Activated CD8-positive, alpha-beta memory T cell treated with anti-CD3 and anti-CD28 coated beads, Interleukin-2, amount 50 U/mL, for 24 hours (primary cell): ENCODE data around the gene XPR1.
"Not testable (repeated sequence)": the region's sequence is repeated elsewhere in the genome, so short reads cannot be mapped to it uniquely, and the experiment has no call there.

Experiments used
- DNase-seq: peaks from one replicate; pipeline ENCODE4 v3.0.0-alpha.2; 2020; ENCODE audit errors: extremely low read depth

The XPR1 gene

GRCh38 chr1:180785291-180785690 is 153.5 kb downstream of the XPR1 start:
- no peak for DNase-seq

GRCh38 chr1:180785887-180786286 is 154.1 kb downstream of the XPR1 start:
- DNase-seq = no peak

DNA sequence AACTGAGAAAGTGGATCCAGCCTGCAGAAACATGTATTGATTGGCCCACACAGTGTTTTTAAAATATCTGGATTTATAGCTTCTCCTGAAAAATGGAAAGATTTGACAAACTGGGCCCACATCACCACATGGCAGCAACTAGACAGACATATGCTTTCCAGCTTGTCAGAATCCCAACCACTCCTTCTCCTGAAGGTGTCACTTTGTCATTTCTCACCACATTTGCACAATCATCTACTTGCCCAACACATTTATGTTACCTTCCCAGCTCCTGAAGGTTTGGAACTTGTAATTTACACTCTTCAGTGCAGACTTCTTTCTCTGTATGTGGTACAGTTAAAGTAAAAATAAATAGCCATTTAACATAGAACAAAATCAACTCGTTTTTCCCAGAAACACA is 154.8 kb downstream of the XPR1 start:
- DNase-seq = no peak

DNA sequence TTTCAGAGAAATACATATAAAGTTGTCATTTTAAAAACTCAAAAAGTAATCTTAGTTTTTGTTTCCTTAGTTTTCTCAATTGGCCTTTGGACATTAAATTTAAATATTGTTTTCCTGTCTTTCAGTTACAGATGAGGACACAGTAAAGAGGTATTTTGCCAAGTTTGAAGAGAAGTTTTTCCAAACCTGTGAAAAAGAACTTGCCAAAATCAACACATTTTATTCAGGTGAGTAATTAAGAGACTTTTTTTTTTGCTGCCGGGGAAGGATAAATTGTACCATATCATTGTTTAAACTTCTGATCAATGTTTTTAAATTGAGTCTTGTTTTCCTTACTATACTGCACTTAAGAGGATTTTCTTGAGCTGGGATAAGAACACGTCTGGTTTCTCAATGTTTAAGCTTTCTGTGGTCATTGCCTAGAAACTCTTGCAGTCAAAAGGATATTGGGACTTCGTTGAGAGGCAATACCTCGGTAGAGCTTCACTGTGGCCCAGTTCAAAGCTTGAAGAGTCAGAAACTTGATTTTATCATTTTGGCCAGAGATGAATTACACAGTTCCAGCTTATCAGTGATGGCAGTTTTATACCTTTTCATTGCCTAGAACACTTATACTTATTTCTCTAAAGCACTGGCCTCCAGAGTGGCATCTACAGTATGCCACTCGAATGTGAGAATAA is 155.9 kb downstream of the XPR1 start:
- no peak for DNase-seq

- no peak for DNase-seq
Observed at GRCh38 chr1:180789460-180789859, 157.6 kb downstream of the XPR1 start.

DNA sequence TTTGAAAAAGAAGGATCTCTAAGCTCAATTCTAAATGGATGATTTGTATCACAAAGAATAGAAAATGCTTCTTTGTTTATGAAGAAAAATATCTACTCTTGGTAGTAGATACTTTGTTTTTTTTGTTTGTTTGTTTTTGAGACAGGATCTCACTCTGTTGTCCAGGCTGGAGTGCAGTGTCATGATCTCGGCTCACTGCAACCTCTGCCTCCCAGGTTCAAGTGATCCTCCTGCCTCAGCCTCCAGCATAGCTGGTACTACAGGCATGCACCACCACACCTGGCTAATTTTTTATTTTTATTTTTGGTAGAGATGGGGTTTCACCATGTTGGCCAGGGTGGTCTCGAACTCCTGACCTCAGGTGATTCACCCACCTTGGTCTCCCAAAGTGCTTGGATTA is 159.3 kb downstream of the XPR1 start:
- DNase-seq = not testable (repeated sequence)

- DNase-seq = no peak
Observed at GRCh38 chr1:180791806-180792205, 160.0 kb downstream of the XPR1 start.

- no peak for DNase-seq
Observed at GRCh38 chr1:180793451-180793850, 161.6 kb downstream of the XPR1 start.

- no peak for DNase-seq
Observed at GRCh38 chr1:180796897-180797640, 165.2 kb downstream of the XPR1 start.

DNA sequence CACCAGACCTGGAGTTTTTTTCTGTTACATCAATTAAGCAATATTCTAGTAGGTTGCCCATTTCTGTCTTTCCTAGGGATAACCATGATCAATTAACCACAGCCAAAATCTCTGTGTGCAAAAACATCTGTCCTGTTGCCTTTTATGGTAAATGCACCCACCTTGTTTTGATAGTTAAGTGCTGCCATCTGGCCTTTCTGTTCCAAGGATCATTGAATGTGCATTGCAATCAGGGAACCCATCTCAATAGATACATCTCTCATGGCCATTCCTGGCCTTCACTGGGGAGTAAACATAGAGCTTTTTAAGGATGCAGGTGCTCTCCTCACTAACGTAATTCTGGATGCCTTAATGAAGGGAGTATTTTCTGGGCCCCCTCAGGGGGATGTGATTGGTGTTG is 169.1 kb downstream of the XPR1 start:
- DNase-seq = no peak

DNA sequence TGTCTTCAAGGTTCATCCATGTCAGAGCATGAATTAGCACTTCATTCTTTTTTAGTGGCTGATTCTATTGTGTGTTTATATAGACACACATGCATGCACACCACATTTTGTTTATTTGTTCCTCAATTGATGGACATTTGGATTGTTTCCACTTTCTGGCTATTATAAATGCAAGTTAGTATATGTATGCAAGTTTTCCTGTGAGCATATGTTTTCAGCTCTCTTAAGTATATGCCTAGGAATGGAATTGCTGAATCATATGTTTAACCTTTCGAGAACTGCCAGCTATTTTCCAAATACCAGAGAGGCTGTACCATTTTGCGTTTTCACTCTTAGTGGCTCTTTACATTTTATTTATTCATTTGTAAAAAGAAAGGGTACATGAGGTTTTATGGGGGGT is 171.0 kb downstream of the XPR1 start:
- DNase-seq = no peak

- no peak for DNase-seq
Observed at GRCh38 chr1:180805316-180805715, 173.5 kb downstream of the XPR1 start.

- no peak for DNase-seq
Observed at GRCh38 chr1:180811298-180811697, 179.5 kb downstream of the XPR1 start.

GRCh38 chr1:180811886-180812285 is 180.1 kb downstream of the XPR1 start:
- DNase-seq = no peak

- no peak for DNase-seq
Observed at GRCh38 chr1:180814258-180814657, 182.4 kb downstream of the XPR1 start.

DNA sequence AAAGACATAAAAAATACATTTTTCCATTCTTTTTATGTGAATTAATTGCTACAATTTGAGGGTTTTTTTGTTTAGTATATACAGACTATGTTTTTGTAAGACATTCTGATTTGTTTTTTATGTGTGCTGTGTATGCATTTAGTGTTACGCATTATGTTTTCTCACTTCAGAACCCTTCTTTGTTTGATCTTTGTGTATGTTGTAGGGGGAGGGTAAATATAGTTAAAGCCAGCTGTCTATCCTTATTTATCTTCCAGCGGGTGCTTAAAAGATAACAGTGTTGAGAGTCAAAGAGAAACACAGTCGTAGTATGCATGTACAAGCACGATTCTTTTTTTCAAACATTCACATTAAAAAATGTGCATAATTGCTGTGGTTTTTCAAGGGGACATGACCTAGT is 183.4 kb downstream of the XPR1 start:
- no peak for DNase-seq

- DNase-seq = no peak
Observed at GRCh38 chr1:180816132-180816531, 184.3 kb downstream of the XPR1 start.

DNA sequence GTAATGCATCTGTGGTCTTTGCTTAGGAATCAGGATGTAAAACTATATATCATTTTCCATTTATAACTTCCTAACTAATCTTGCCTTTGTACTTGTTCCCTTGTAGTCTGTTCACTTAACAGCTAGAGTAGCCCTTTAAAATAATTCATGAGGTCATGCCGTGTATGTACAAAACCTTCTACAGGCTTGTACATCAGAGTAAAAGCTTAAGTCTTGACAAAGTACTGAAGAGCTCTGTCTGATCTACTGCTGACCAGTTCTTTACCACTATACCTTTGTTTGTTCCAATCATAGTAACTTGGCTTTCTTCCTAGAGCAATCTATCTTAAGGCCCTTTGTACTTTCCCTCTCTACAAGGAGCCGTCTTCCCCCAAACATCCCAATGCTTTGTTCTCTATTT is 190.1 kb downstream of the XPR1 start:
- DNase-seq = no peak

DNA sequence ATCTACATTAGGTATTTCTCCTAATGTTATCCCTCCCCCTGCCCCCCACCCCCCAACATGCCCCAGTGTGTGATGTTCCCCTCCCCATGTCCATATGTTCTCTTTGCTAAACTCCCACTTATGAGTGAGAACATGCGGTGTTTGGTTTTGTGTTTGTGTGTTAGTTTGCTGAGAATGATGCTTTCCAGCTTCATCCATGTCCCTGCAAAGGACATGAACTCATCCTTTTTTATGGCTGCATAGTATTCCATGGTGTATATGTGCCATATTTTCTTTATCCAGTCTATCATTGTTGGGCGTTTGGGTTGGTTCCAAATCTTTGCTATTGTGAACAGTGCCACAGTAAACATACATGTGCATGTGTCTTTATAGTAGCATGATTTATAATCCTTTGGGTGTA is 199.7 kb downstream of the XPR1 start:
- not testable (repeated sequence) for DNase-seq

- DNase-seq = not testable (repeated sequence)
Observed at GRCh38 chr1:180833180-180833579, 201.4 kb downstream of the XPR1 start.

DNA sequence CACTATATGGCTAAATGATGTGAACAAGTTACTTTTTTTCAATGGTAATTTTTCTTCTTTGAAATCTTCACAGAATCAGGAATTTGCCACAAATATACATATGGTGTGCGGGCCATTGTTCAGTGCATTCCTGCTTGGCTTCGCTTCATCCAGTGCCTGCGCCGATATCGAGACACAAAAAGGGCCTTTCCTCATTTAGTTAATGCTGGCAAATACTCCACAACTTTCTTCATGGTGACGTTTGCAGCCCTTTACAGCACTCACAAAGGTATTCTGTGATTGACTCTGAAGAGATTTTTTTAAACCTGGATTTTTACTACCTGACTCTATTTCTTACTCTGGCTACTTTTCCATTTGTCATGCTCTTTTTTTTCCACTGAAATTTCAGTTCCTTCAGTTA is 204.6 kb downstream of the XPR1 start:
- no peak for DNase-seq

GRCh38 chr1:180837020-180837419 is 205.2 kb downstream of the XPR1 start:
- DNase-seq = no peak

DNA sequence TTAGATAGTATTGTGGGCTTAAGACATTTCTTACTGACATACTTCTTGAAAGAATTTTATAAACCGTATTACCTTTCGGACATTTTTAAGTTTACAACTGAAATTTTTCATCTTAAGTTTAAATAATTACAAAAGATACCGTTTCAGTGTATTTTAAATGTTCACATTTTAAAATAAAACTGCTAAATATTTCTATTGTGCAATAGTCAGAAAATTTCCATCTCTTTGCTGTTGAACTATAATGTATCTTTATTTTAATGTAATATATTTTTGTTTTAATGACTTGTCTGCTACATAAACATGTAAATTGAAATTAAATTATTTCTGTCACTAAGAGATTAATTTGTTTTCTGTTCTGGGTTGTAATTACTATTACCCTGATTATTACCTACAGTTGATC is 206.7 kb downstream of the XPR1 start:
- DNase-seq = no peak

DNA sequence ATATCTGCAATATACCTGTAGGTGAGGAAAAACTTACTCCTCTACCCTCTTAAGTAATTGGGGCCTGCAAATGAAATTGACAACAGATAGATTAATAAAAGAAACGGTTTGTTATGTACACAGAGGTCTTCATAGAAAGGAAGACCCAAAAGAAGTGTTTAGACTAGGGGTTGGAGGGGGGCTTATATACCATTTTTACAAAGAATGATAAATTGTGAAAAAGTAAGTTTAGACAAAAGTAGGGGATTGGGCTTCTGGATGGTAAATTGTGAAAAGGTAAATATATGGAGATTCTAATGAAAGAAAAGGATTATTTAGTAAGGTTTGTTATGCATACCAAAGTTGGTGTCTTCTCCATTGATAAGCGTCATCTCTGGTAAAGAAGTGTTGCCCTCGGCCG is 207.7 kb downstream of the XPR1 start:
- DNase-seq = no peak
